SK-N-SH (cell line): ENCODE data around the gene ENOX2. TPM values are rescaled to one million over a fixed set of nuclear protein-coding genes. Genes with fewer than 3 reads are reported as not detected.
A peak's percentile ranks its signal among the peaks of the same experiment; 100 is the strongest.

Experiments used
- CTCF ChIA-PET: fragments of 300-600, 350-600 bp; formaldehyde crosslinking; extraction: SDS; loops from one replicate; lab custom pipeline; 2021; lab: Yijun Ruan, JAX
- POLR2A ChIA-PET: fragments of 350-600 bp; sonication (Branson Sonifier 250); formaldehyde crosslinking; extraction: SDS; loops from one replicate; lab custom pipeline; 2020; ENCODE audit warnings: antibody characterized with exemption, inconsistent platforms; lab: Yijun Ruan, JAX
- DNase-seq: peaks from one replicate; pipeline ENCODE4 v3.0.0; 2012
- H2AFZ ChIP-seq: fragments of 200-600 bp; sonication (generic); 2 replicates; pipeline ENCODE4 v1.8.1; 2016; ENCODE audit warnings: antibody characterized with exemption, mild to moderate bottlenecking, low read depth
- H3F3A ChIP-seq: fragments of 200-600 bp; sonication (generic); replicated peaks from 2 replicates; pipeline ENCODE3; 2016; ENCODE audit warnings: antibody characterized with exemption, mild to moderate bottlenecking; ENCODE audit not compliant: insufficient read depth
- H3K27ac ChIP-seq, 2 experiments: fragments of 200-500 bp in 1 of 2; fragments of 200-600 bp in 1 of 2; sonication (Bioruptor generic) in 1 of 2; sonication (generic), shearing (Covaris generic) in 1 of 2; 2 replicates each; pipeline versions ENCODE4 v1.5.1 to v1.6.1; 2014 to 2016; ENCODE audit warnings: low read depth in 2 of 2, inconsistent platforms in 1 of 2, low read length in 1 of 2, mild to moderate bottlenecking in 1 of 2, mixed read lengths in 1 of 2
- H3K27me3 ChIP-seq: fragments of 200-600 bp; sonication (generic), shearing (Covaris generic); 2 replicates; pipeline ENCODE4 v1.6.1; 2016; ENCODE audit warnings: mixed run types; ENCODE audit not compliant: insufficient read depth
- H3K36me3 ChIP-seq, 2 experiments: fragments of 200-500 bp in 1 of 2; fragments of 200-600 bp in 1 of 2; sonication (Bioruptor generic) in 1 of 2; sonication (generic) in 1 of 2; replicated peaks in 1 of 2; 2 replicates each; pipeline versions ENCODE3 to v1.5.1; 2014 to 2016; ENCODE audit warnings: low read length in 1 of 2, mild to moderate bottlenecking in 1 of 2; ENCODE audit not compliant: insufficient read depth in 2 of 2, control insufficient read depth in 1 of 2
- H3K4me1 ChIP-seq, 2 experiments: fragments of 200-500 bp in 1 of 2; fragments of 200-600 bp in 1 of 2; sonication (Bioruptor generic) in 1 of 2; sonication (generic), shearing (Covaris generic) in 1 of 2; 2 replicates each; pipeline versions ENCODE4 v1.5.1 to v1.6.1; 2014 to 2016; ENCODE audit warnings: low read depth in 1 of 2, low read length in 1 of 2, mixed run types in 1 of 2; ENCODE audit not compliant: insufficient read depth in 2 of 2, control insufficient read depth in 1 of 2
- H3K4me2 ChIP-seq: fragments of 200-600 bp; sonication (generic), shearing (Covaris generic); 2 replicates; pipeline ENCODE4 v1.6.1; 2017; ENCODE audit warnings: mixed run types
- H3K4me3 ChIP-seq, 2 experiments: fragments of 200-500 bp in 1 of 2; fragments of 200-600 bp in 1 of 2; sonication (Bioruptor generic) in 1 of 2; sonication (generic), shearing (Covaris generic) in 1 of 2; 2 replicates each; pipeline versions ENCODE4 v1.5.1 to v1.8.1; 2014 to 2016; ENCODE audit warnings: low read depth in 2 of 2, inconsistent platforms in 1 of 2, low read length in 1 of 2, mild to moderate bottlenecking in 1 of 2, mixed read lengths in 1 of 2, moderate library complexity in 1 of 2
- H3K79me2 ChIP-seq: fragments of 200-600 bp; sonication (generic); 2 replicates; pipeline ENCODE4 v1.8.1; 2017; ENCODE audit warnings: mild to moderate bottlenecking; ENCODE audit not compliant: insufficient read depth
- H3K9ac ChIP-seq: fragments of 200-600 bp; sonication (generic); 2 replicates; pipeline ENCODE4 v1.6.1; 2017; ENCODE audit warnings: mixed run types
- H3K9me2 ChIP-seq: fragments of 200-600 bp; sonication (generic); 2 replicates; pipeline ENCODE4 v1.6.1; 2017; ENCODE audit warnings: mixed run types
- H3K9me3 ChIP-seq: fragments of 200-600 bp; sonication (generic); 2 replicates; pipeline ENCODE4 v1.6.1; 2017; ENCODE audit warnings: mixed run types, mild to moderate bottlenecking, moderate library complexity
- H4K20me1 ChIP-seq: fragments of 200-600 bp; sonication (generic); 2 replicates; pipeline ENCODE4 v1.6.1; 2017; ENCODE audit warnings: mild to moderate bottlenecking, mixed run types; ENCODE audit not compliant: insufficient read depth
- EP300 ChIP-seq, 2 experiments: IDR thresholded peaks; 2 replicates each; pipeline versions ENCODE4 v1.4.0 to v1.6.1; 2012; ENCODE audit warnings: borderline replicate concordance in 1 of 2, low read depth in 1 of 2, low read length in 1 of 2
- FOXJ3 ChIP-seq: sonication (generic); formaldehyde crosslinking; IDR thresholded peaks from 2 replicates; pipeline ENCODE4 v1.5.1; 2020; ENCODE audit warnings: mild to moderate bottlenecking, missing genetic modification reagents
- MAX ChIP-seq: IDR thresholded peaks from 2 replicates; pipeline ENCODE4 v1.4.0; 2012; ENCODE audit warnings: low read depth
- NFIC ChIP-seq: IDR thresholded peaks from 2 replicates; pipeline ENCODE4 v1.4.0; 2012; ENCODE audit warnings: borderline replicate concordance
- NRF1 ChIP-seq: IDR thresholded peaks from 2 replicates; pipeline ENCODE4 v1.6.1; 2012; ENCODE audit warnings: low read depth, mild to moderate bottlenecking, low read length
- PBX3 ChIP-seq: IDR thresholded peaks from 2 replicates; pipeline ENCODE4; 2012
- POLR2AphosphoS5 ChIP-seq: IDR thresholded peaks from 2 replicates; pipeline ENCODE4 v1.6.1; 2012; ENCODE audit warnings: low read depth, low read length
- REST ChIP-seq: IDR thresholded peaks from 2 replicates; pipeline ENCODE4 v1.6.1; 2012; ENCODE audit warnings: mild to moderate bottlenecking, low read depth, low read length, moderate library complexity
- RXRA ChIP-seq: IDR thresholded peaks from 2 replicates; pipeline ENCODE4 v1.4.0; 2012; ENCODE audit warnings: low read depth, mild to moderate bottlenecking, borderline replicate concordance
- SIN3A ChIP-seq: IDR thresholded peaks from 2 replicates; pipeline ENCODE4 v1.6.1; 2012; ENCODE audit warnings: low read depth, mild to moderate bottlenecking, low read length, moderate library complexity, borderline replicate concordance
- SMC3 ChIP-seq: IDR thresholded peaks from 2 replicates; pipeline ENCODE4 v1.6.1; 2012; ENCODE audit warnings: low read depth, low read length, improper control_type of control experiment
- USF2 ChIP-seq: fragments of 150-350 bp; IDR thresholded peaks from 2 replicates; pipeline ENCODE4 v1.6.1; 2017; ENCODE audit warnings: antibody characterized with exemption, low read length, low read depth, borderline replicate concordance
- ZBTB33 ChIP-seq: IDR thresholded peaks from 2 replicates; pipeline ENCODE4 v1.4.0; 2012; ENCODE audit warnings: low read depth, borderline replicate concordance
- WGBS: methylation state at CpG from one replicate; pipeline ENCODE4 v1.1.6; 2017; ENCODE audit warnings: low lambda C conversion rate; 5-methylcytosine and 5-hydroxymethylcytosine counted together
- polyA plus RNA-seq, 3 experiments: library from polyadenylated mRNA; depleted of rRNA; stranded (reverse); fragments of >200 nt; gene quantifications; 2 replicates each; pipeline ENCODE4 v1.2.3, GENCODE V29; 2012

ENOX2 gene
- polyA plus RNA-seq, 1 of the 3 experiments (the other 2 are of a cell fraction) = 8.8 TPM

- CTCF ChIA-PET = no interaction called here
- POLR2A ChIA-PET = no interaction called here
Observed at GRCh38 chrX:130649738-130650137, 253.3 kb downstream of the ENOX2 start.

GRCh38 chrX:130647468-130647867 is 255.5 kb downstream of the ENOX2 start:
- WGBS = 81% methylated on average over 1 of the region's 1 CpG
- Histone ChIP-seq H3K4me1 (no peaks in the 10 kb centered on the region), H3F3A (no peaks in the 10 kb centered on the region), H3K4me3 (no peak overlapping the region), H3K9me2 (no peaks in the 10 kb centered on the region), H3K9ac (no peak overlapping the region), H2AFZ (no peak overlapping the region), H3K79me2 (no peaks in the 10 kb centered on the region), H3K4me2 (no peak overlapping the region), H3K27ac (no peak overlapping the region), H4K20me1 (no peaks in the 10 kb centered on the region), H3K9me3 (no peaks in the 10 kb centered on the region), H3K36me3 (no peaks in the 10 kb centered on the region), H3K27me3 (no peaks in the 10 kb centered on the region)
- ChIA-PET CTCF (no interaction called here), POLR2A (no interaction called here)
- DNase-seq = no peak
- TF ChIP-seq FOXJ3 (CRISPR knock-in tag) (no peak), POLR2AphosphoS5 (no peak), ZBTB33 (no peak), PBX3 (no peak), SIN3A (no peak), SMC3 (no peak), RXRA (no peak), NRF1 (no peak)

More at GRCh38 chrX:130649738-130650137, 253.3 kb downstream of the ENOX2 start:
- no peak overlapping the region for H3K4me3 ChIP-seq
- no peak overlapping the region for H2AFZ ChIP-seq
- no peaks in the 10 kb centered on the region for H4K20me1 ChIP-seq
- no peak overlapping the region for H3K27ac ChIP-seq
- no peaks in the 10 kb centered on the region for H3K9me3 ChIP-seq
- DNase-seq = no peak
- no peaks in the 10 kb centered on the region for H3K27me3 ChIP-seq
- H3K4me1 ChIP-seq = peaks cover 0 to under 1% of the 10 kb centered on the region in 2 experiments; a peak in 1 of 4 replicates
- no peaks in the 10 kb centered on the region for H3K9me2 ChIP-seq
- H3K9ac ChIP-seq = no peak overlapping the region
- no peak overlapping the region for H3K4me2 ChIP-seq
- no peak for TF ChIP-seq MAX
- TF ChIP-seq USF2 = no peak
- no peak for TF ChIP-seq NRF1
- TF ChIP-seq NFIC = no peak
- TF ChIP-seq RXRA = no peak
- TF ChIP-seq REST = peak; percentile 80
- no peak for TF ChIP-seq EP300 (IDR thresholded peaks at IDR 0.05; ENCODE audit: borderline replicate concordance in 1 of 2, low read depth in 1 of 2, low read length in 1 of 2)
- H3K79me2 ChIP-seq = no peaks in the 10 kb centered on the region
- no peaks in the 10 kb centered on the region for H3K36me3 ChIP-seq
- no peaks in the 10 kb centered on the region for H3F3A ChIP-seq
